ENCODE measurements around the gene DCD.

DCD gene

GRCh38 chr12:54631988-54632728, 16.0 kb downstream of the DCD start:
- no peaks in the 10 kb centered on the region for H3K36me3 Mint-ChIP-seq (ENCODE audit: low read depth)
- DNase-seq, result no peak
- no peak overlapping the region for H3K4me3 Mint-ChIP-seq
- H3K27ac Mint-ChIP-seq, result no peak overlapping the region
- peaks cover 9% of the 10 kb centered on the region for H3K9me3 Mint-ChIP-seq
- H3K4me1 Mint-ChIP-seq (ENCODE audit: low read depth), result peaks cover 2% of the 10 kb centered on the region
- H3K27me3 Mint-ChIP-seq, result peaks cover 50% of the 10 kb centered on the region

- no peaks in the 10 kb centered on the region for H3K36me3 Mint-ChIP-seq (ENCODE audit: low read depth)
- no peak overlapping the region for H3K4me3 Mint-ChIP-seq
- H3K4me1 Mint-ChIP-seq (ENCODE audit: low read depth), result peaks cover 2% of the 10 kb centered on the region
- H3K27me3 Mint-ChIP-seq, result peaks cover 54% of the 10 kb centered on the region
- no peak for DNase-seq
- H3K9me3 Mint-ChIP-seq, result peaks cover 12% of the 10 kb centered on the region
- no peak overlapping the region for H3K27ac Mint-ChIP-seq
Observed at GRCh38 chr12:54631551-54631950, 16.6 kb downstream of the DCD start.

- Mint-ChIP-seq H3K27me3 (peaks cover 68% of the 10 kb centered on the region), H3K27ac (no peak overlapping the region), H3K9me3 (peaks cover 12% of the 10 kb centered on the region), H3K36me3 (ENCODE audit: low read depth) (no peaks in the 10 kb centered on the region), H3K4me1 (ENCODE audit: low read depth) (peaks cover 2% of the 10 kb centered on the region), H3K4me3 (no peak overlapping the region)
- DNase-seq, result no peak
Observed at GRCh38 chr12:54629925-54630324, 18.2 kb downstream of the DCD start.

- Mint-ChIP-seq H3K4me3 (no peak overlapping the region), H3K4me1 (ENCODE audit: low read depth) (peaks cover 2% of the 10 kb centered on the region), H3K27me3 (peaks cover 74% of the 10 kb centered on the region), H3K36me3 (ENCODE audit: low read depth) (no peaks in the 10 kb centered on the region), H3K9me3 (peaks cover 12% of the 10 kb centered on the region), H3K27ac (no peak overlapping the region)
- no peak for DNase-seq
Observed at GRCh38 chr12:54628186-54628846, 19.8 kb downstream of the DCD start.

GRCh38 chr12:54627304-54627703, 20.9 kb downstream of the DCD start:
- H3K27ac Mint-ChIP-seq, result no peak overlapping the region
- no peaks in the 10 kb centered on the region for H3K36me3 Mint-ChIP-seq (ENCODE audit: low read depth)
- no peak for DNase-seq
- H3K4me1 Mint-ChIP-seq (ENCODE audit: low read depth), result peaks cover under 1% of the 10 kb centered on the region
- H3K4me3 Mint-ChIP-seq, result no peak overlapping the region
- peaks cover 12% of the 10 kb centered on the region for H3K9me3 Mint-ChIP-seq
- peaks cover 78% of the 10 kb centered on the region for H3K27me3 Mint-ChIP-seq

GRCh38 chr12:54625598-54625997, 22.6 kb downstream of the DCD start:
- no peaks in the 10 kb centered on the region for H3K36me3 Mint-ChIP-seq (ENCODE audit: low read depth)
- peaks cover 88% of the 10 kb centered on the region for H3K27me3 Mint-ChIP-seq
- no peak for DNase-seq
- H3K9me3 Mint-ChIP-seq, result peaks cover 12% of the 10 kb centered on the region
- H3K4me1 Mint-ChIP-seq (ENCODE audit: low read depth), result no peaks in the 10 kb centered on the region
- H3K27ac Mint-ChIP-seq, result no peak overlapping the region
- H3K4me3 Mint-ChIP-seq, result no peak overlapping the region

GRCh38 chr12:54624315-54625279, 23.6 kb downstream of the DCD start:
- Mint-ChIP-seq H3K9me3 (peaks cover 12% of the 10 kb centered on the region), H3K27ac (no peak overlapping the region), H3K4me3 (no peak overlapping the region), H3K4me1 (ENCODE audit: low read depth) (no peaks in the 10 kb centered on the region), H3K36me3 (ENCODE audit: low read depth) (no peaks in the 10 kb centered on the region), H3K27me3 (peaks cover 79% of the 10 kb centered on the region)
- no peak for DNase-seq

- Mint-ChIP-seq H3K4me3 (no peak overlapping the region), H3K36me3 (ENCODE audit: low read depth) (no peaks in the 10 kb centered on the region), H3K9me3 (peaks cover 7% of the 10 kb centered on the region), H3K27me3 (peaks cover 66% of the 10 kb centered on the region), H3K27ac (no peak overlapping the region), H3K4me1 (ENCODE audit: low read depth) (no peaks in the 10 kb centered on the region)
- DNase-seq, result no peak
Observed at GRCh38 chr12:54622463-54623183, 25.5 kb downstream of the DCD start.

- DNase-seq, result no peak
- Mint-ChIP-seq H3K9me3 (no peaks in the 10 kb centered on the region), H3K36me3 (ENCODE audit: low read depth) (no peaks in the 10 kb centered on the region), H3K27ac (no peak overlapping the region), H3K4me1 (ENCODE audit: low read depth) (peaks cover 1% of the 10 kb centered on the region), H3K27me3 (peaks cover 49% of the 10 kb centered on the region), H3K4me3 (no peak overlapping the region)
Observed at GRCh38 chr12:54616933-54617680, 31.1 kb downstream of the DCD start.

- Mint-ChIP-seq H3K36me3 (ENCODE audit: low read depth) (no peaks in the 10 kb centered on the region), H3K27me3 (peaks cover 30% of the 10 kb centered on the region), H3K4me1 (ENCODE audit: low read depth) (peaks cover 1% of the 10 kb centered on the region), H3K27ac (no peak overlapping the region), H3K9me3 (no peaks in the 10 kb centered on the region), H3K4me3 (no peak overlapping the region)
- no peak for DNase-seq
Observed at GRCh38 chr12:54612225-54612750, 35.9 kb downstream of the DCD start.

GRCh38 chr12:54611715-54612149, 36.4 kb downstream of the DCD start:
- Mint-ChIP-seq H3K4me3 (no peak overlapping the region), H3K4me1 (ENCODE audit: low read depth) (no peaks in the 10 kb centered on the region), H3K9me3 (no peaks in the 10 kb centered on the region), H3K27ac (no peak overlapping the region), H3K36me3 (ENCODE audit: low read depth) (no peaks in the 10 kb centered on the region), H3K27me3 (peaks cover 25% of the 10 kb centered on the region)
- DNase-seq, result no peak

- H3K27ac Mint-ChIP-seq, result no peak overlapping the region
- no peaks in the 10 kb centered on the region for H3K9me3 Mint-ChIP-seq
- H3K36me3 Mint-ChIP-seq (ENCODE audit: low read depth), result no peaks in the 10 kb centered on the region
- no peak overlapping the region for H3K4me3 Mint-ChIP-seq
- no peaks in the 10 kb centered on the region for H3K27me3 Mint-ChIP-seq
- DNase-seq, result no peak
- H3K4me1 Mint-ChIP-seq (ENCODE audit: low read depth), result no peaks in the 10 kb centered on the region
Observed at GRCh38 chr12:54608769-54609168, 39.4 kb downstream of the DCD start.

- no peak overlapping the region for H3K4me3 Mint-ChIP-seq
- H3K27me3 Mint-ChIP-seq, result no peaks in the 10 kb centered on the region
Observed at GRCh38 chr12:54608156-54608555, 40.0 kb downstream of the DCD start.

More at GRCh38 chr12:54608156-54608555, 40.0 kb downstream of the DCD start:
- H3K9me3 Mint-ChIP-seq, result no peaks in the 10 kb centered on the region
- no peak for DNase-seq
- H3K4me1 Mint-ChIP-seq (ENCODE audit: low read depth), result peaks cover 2% of the 10 kb centered on the region
- H3K27ac Mint-ChIP-seq, result no peak overlapping the region
- H3K36me3 Mint-ChIP-seq (ENCODE audit: low read depth), result no peaks in the 10 kb centered on the region

Data from activated T-cell treated with anti-CD3 and anti-CD28 coated beads, Interleukin-2, amount 50 U/mL, for 24 hours (primary cell).